ENCODE data around the gene GATD1.

Gene GATD1

GRCh38 chr11:796565-797295 lies 19.4 kb upstream of the GATD1 start:
- peak overlapping the region; percentile 84 for H3K4me3 ChIP-seq (ENCODE audit: low read length)
- H3K9ac ChIP-seq (ENCODE audit: low read length) = peak overlapping the region; percentile 85
- H3F3A ChIP-seq (ENCODE audit: insufficient read depth, low read length) = peaks cover 21% of the 10 kb centered on the region
- peak overlapping the region; percentile 69 for H2AFZ ChIP-seq (ENCODE audit: low read length)
- DNase-seq = no peak
- H3K9me3 ChIP-seq (replicated peaks; ENCODE audit: insufficient read depth, low read length) = no peaks in the 10 kb centered on the region
- H3K27ac ChIP-seq (ENCODE audit: low read length) = peak overlapping the region; percentile 67
- H3K27me3 ChIP-seq (replicated peaks; ENCODE audit: insufficient read depth, low read length) = no peaks in the 10 kb centered on the region
- H3K9me2 ChIP-seq (replicated peaks; ENCODE audit: insufficient read depth, low read length) = no peaks in the 10 kb centered on the region
- H3K79me2 ChIP-seq (ENCODE audit: low read length) = peaks cover 41% of the 10 kb centered on the region
- H3K36me3 ChIP-seq (replicated peaks; ENCODE audit: insufficient read depth, low read length) = no peaks in the 10 kb centered on the region
- H3K4me1 ChIP-seq (ENCODE audit: low read length) = no peaks in the 10 kb centered on the region
- peak overlapping the region; percentile 100 for H3K4me2 ChIP-seq (ENCODE audit: low read depth, low read length)
- TF ChIP-seq EZH2 (optimal IDR thresholded peaks at IDR 0.05; ENCODE audit: low read depth, low read length) = no peak
- no peak for TF ChIP-seq CTCF (IDR thresholded peaks at IDR 0.05; ENCODE audit: low read length)
- no peak for TF ChIP-seq EZH2phosphoT487 (IDR thresholded peaks at IDR 0.05; ENCODE audit: low read length)
- H4K20me1 ChIP-seq (ENCODE audit: insufficient read depth, low read length) = no peaks in the 10 kb centered on the region

GRCh38 chr11:795634-796564 lies 18.6 kb upstream of the GATD1 start:
- TF ChIP-seq EZH2 (optimal IDR thresholded peaks at IDR 0.05; ENCODE audit: low read depth, low read length) (no peak), EZH2phosphoT487 (IDR thresholded peaks at IDR 0.05; ENCODE audit: low read length) (no peak), CTCF (IDR thresholded peaks at IDR 0.05; ENCODE audit: low read length) (no peak)
- peak; percentile 83 for DNase-seq
- Histone ChIP-seq H3K4me1 (ENCODE audit: low read length) (no peaks in the 10 kb centered on the region), H3K9me3 (replicated peaks; ENCODE audit: insufficient read depth, low read length) (no peaks in the 10 kb centered on the region), H3K27ac (ENCODE audit: low read length) (peak overlapping the region; percentile 67), H3F3A (ENCODE audit: insufficient read depth, low read length) (peaks cover 21% of the 10 kb centered on the region), H2AFZ (ENCODE audit: low read length) (peak overlapping the region; percentile 70; the same call in 1 of the 2 replicates), H3K36me3 (replicated peaks; ENCODE audit: insufficient read depth, low read length) (no peaks in the 10 kb centered on the region), H3K79me2 (ENCODE audit: low read length) (peaks cover 41% of the 10 kb centered on the region), H3K9me2 (replicated peaks; ENCODE audit: insufficient read depth, low read length) (no peaks in the 10 kb centered on the region), H3K9ac (ENCODE audit: low read length) (peak overlapping the region; percentile 85), H3K4me3 (ENCODE audit: low read length) (peak overlapping the region; percentile 84), H4K20me1 (ENCODE audit: insufficient read depth, low read length) (no peaks in the 10 kb centered on the region), H3K4me2 (ENCODE audit: low read depth, low read length) (peak overlapping the region; percentile 100), H3K27me3 (replicated peaks; ENCODE audit: insufficient read depth, low read length) (no peaks in the 10 kb centered on the region)

GRCh38 chr11:794766-795633 lies 17.7 kb upstream of the GATD1 start:
- no peak for DNase-seq
- H3K4me1 ChIP-seq (ENCODE audit: low read length) = no peaks in the 10 kb centered on the region
- no peaks in the 10 kb centered on the region for H4K20me1 ChIP-seq (ENCODE audit: insufficient read depth, low read length)
- H3K27me3 ChIP-seq (replicated peaks; ENCODE audit: insufficient read depth, low read length) = no peaks in the 10 kb centered on the region
- peak overlapping the region; percentile 84 for H3K4me3 ChIP-seq (ENCODE audit: low read length)
- no peaks in the 10 kb centered on the region for H3K36me3 ChIP-seq (replicated peaks; ENCODE audit: insufficient read depth, low read length)
- H3K79me2 ChIP-seq (ENCODE audit: low read length) = peaks cover 41% of the 10 kb centered on the region
- H3K27ac ChIP-seq (ENCODE audit: low read length) = no peak overlapping the region
- no peaks in the 10 kb centered on the region for H3K9me3 ChIP-seq (replicated peaks; ENCODE audit: insufficient read depth, low read length)
- TF ChIP-seq EZH2 (optimal IDR thresholded peaks at IDR 0.05; ENCODE audit: low read depth, low read length) = no peak
- TF ChIP-seq CTCF (IDR thresholded peaks at IDR 0.05; ENCODE audit: low read length) = no peak
- no peak for TF ChIP-seq EZH2phosphoT487 (IDR thresholded peaks at IDR 0.05; ENCODE audit: low read length)
- H3K4me2 ChIP-seq (ENCODE audit: low read depth, low read length) = peak overlapping the region; percentile 95
- peaks cover 27% of the 10 kb centered on the region for H3F3A ChIP-seq (ENCODE audit: insufficient read depth, low read length)
- no peak overlapping the region for H2AFZ ChIP-seq (ENCODE audit: low read length)
- H3K9ac ChIP-seq (ENCODE audit: low read length) = peak overlapping the region; percentile 85; the same call in 1 of the 2 replicates
- H3K9me2 ChIP-seq (replicated peaks; ENCODE audit: insufficient read depth, low read length) = no peaks in the 10 kb centered on the region

Data from MM.1S (cell line).